IMR-90 (cell line): ENCODE results near the gene BLTP3A.
A peak's percentile ranks its signal among the peaks of the same experiment; 100 is the strongest.

ENCODE experiments used
- CHD1 ChIP-seq: IDR thresholded peaks from 2 replicates; pipeline ENCODE4 v1.6.1; 2012; ENCODE audit warnings: low read depth, low read length, improper control_type of control experiment
- CTCF ChIP-seq: conservative IDR thresholded peaks from 2 replicates; pipeline ENCODE4 v1.5.1; 2012; ENCODE audit warnings: mild to moderate bottlenecking, low read depth, low read length, improper control_type of control experiment
- ELK1 ChIP-seq: fragments of 150-350 bp; IDR thresholded peaks from 2 replicates; pipeline ENCODE4 v1.6.1; 2016; ENCODE audit warnings: low read depth, mild to moderate bottlenecking, low read length, moderate library complexity, borderline replicate concordance
- MXI1 ChIP-seq: IDR thresholded peaks from 2 replicates; pipeline ENCODE4 v1.6.1; 2012; ENCODE audit warnings: low read depth, mild to moderate bottlenecking, low read length, moderate library complexity, borderline replicate concordance
- NFE2L2 ChIP-seq: fragments of 150-350 bp; IDR thresholded peaks from 2 replicates; pipeline ENCODE4 v1.6.1; 2016; ENCODE audit warnings: low read depth, mild to moderate bottlenecking, low read length
- POLR2A ChIP-seq: IDR thresholded peaks from 2 replicates; pipeline ENCODE4 v1.6.1; 2012; ENCODE audit warnings: mild to moderate bottlenecking, low read depth, low read length
- RAD21 ChIP-seq: IDR thresholded peaks from 2 replicates; pipeline ENCODE4 v1.6.1; 2012; ENCODE audit warnings: low read length, improper control_type of control experiment
- RFX5 ChIP-seq: IDR thresholded peaks from 2 replicates; pipeline ENCODE4 v1.8.0; 2012; ENCODE audit warnings: low read depth, mild to moderate bottlenecking, low read length, moderate library complexity

GRCh38 chr6:34771727-34772126, 20.2 kb upstream of the BLTP3A start:
- TF ChIP-seq RFX5: no peak
- no peak for TF ChIP-seq ELK1
- no peak for TF ChIP-seq CHD1
- no peak for TF ChIP-seq CTCF
- TF ChIP-seq RAD21: peak; percentile 15; the same call in 1 of the 2 replicates
- TF ChIP-seq NFE2L2: no peak
- no peak for TF ChIP-seq MXI1
- no peak for TF ChIP-seq POLR2A
